GM19023 (cell line): ENCODE measurements around the gene FGGY.
"Not testable (repeated sequence)": the region's sequence is repeated elsewhere in the genome, so short reads cannot be mapped to it uniquely, and the experiment has no call there.

Source experiments
- ATAC-seq: cut with Tn5 transposase; IDR thresholded peaks from one replicate; pipeline ENCODE4 v1.9.1; 2021; ENCODE audit warnings: mild to moderate bottlenecking, moderate library complexity; ENCODE audit not compliant: unreplicated experiment

The FGGY gene, protein sequence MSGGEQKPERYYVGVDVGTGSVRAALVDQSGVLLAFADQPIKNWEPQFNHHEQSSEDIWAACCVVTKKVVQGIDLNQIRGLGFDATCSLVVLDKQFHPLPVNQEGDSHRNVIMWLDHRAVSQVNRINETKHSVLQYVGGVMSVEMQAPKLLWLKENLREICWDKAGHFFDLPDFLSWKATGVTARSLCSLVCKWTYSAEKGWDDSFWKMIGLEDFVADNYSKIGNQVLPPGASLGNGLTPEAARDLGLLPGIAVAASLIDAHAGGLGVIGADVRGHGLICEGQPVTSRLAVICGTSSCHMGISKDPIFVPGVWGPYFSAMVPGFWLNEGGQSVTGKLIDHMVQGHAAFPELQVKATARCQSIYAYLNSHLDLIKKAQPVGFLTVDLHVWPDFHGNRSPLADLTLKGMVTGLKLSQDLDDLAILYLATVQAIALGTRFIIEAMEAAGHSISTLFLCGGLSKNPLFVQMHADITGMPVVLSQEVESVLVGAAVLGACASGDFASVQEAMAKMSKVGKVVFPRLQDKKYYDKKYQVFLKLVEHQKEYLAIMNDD

DNA sequence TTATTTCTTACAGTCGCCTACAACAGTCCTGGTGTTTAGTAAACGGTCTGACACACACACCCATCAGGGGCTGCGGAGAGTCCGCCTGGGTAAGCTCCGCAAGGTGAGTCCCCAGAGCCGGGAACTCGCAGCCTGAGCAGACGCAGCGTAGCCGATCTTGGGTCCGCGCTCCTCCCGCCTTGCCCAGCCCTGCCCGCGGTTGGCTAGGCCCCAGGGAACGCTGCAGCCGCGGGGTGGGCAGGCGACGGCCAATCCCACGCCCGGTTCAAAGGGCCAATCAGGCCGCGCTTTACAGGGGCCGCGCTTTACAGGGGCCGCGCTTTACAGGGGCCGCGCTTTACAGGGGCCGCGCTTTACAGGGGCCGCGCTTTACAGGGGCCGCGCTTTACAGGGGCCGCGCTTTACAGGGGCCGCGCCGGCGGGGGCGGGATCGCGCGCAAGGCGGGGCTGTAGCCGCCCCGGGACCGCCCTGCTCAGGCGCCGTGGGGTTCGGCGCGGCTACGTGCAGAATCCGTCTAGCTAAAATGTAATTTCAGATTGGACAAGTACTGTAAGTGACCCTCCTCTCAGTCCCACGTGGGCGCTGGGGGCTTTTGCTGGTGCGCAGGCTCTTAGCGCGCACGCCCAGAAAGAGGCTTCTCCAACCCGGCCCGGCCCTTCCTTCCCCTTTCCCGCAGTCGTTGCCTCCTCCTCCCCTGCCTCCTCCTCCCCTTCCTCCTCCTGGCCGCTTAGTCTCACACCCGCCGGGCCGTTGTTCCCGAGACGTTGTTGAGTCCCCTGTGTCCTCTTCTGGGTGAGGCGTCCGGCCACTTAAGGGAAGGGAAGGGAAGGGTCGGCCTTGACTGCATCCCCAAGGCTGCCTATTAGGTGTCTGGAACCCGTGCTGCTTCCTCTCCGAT, at the start of gene FGGY:
Gene FGGY (plus strand): TSS at position 737 of the 899 bp plus-strand sequence. CDS start 24,456 bp downstream, outside the sequence.
- peak; percentile 95 for ATAC-seq

DNA sequence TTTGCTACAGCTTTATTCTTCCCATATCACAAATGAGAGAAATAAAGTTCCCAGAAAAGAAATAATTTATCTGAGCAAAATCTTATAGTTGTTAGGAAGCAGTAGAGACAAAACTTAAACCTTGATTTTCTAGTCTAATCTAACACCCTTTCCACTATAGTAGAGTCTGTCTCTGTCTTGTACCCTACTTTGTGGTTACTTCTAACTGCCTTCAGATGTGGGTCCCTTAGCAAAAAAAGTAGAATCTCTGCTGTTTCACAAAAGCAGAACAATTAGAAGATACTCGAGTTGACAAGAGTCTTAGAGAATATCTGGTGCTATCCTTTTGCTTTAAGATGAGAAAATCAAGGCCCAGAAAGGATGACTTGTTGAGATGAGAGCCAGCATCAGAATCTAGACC, 48.1 kb upstream of the FGGY start:
- no peak for ATAC-seq

DNA sequence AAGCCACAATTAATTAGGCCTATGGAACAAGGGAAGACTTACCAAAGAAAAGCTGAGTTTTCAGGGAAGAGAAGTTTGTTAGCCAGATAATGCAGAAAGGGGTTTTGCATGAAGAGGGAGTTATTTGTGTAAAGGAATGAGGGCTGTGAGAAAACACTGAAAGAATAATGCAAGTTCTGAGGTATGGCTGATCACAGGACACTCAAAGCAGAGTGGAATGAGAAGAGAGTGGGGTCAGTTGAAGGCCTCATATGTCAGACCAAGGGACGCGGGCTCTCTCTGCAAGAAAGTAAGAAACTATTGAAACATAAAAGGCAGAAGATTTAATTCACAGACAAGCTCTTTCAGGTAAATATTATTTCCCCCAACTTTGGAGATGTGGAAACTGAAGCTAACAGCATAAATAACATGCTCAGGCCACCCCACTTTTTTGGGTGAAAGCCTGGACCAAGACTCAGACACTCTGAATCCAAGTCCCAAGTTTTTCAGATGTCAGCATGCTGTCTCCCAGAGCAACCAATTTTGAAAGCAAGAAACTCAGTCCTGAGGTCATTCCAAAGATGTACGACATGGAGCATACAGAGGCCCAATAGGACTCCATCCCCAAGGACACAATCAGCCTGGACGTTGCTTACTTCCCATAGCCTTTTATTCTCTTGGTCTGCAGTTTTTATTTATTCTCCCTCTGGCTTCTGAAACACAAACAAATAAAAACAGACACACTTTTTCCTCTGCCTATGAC, 47.3 kb upstream of the FGGY start:
- no peak for ATAC-seq

DNA sequence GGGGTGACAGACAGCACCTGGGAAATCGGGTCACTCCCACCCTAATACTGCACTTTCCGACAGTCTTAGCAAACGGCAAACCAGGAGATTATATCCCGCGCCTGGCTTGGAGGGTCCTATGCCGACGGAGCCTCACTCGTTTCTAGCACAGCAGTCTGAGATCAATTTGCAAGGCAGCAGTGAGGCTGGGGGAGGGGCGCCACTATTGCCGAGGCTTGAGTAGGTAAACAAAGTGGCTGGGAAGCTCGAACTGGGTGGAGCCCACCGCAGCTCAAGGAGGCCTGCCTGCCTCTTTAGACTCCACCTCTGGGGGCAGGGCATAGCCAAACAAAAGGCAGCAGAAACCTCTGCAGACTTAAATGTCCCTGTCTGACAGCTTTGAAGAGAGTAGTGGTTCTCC, 45.8 kb upstream of the FGGY start:
- ATAC-seq: not testable (repeated sequence)

DNA sequence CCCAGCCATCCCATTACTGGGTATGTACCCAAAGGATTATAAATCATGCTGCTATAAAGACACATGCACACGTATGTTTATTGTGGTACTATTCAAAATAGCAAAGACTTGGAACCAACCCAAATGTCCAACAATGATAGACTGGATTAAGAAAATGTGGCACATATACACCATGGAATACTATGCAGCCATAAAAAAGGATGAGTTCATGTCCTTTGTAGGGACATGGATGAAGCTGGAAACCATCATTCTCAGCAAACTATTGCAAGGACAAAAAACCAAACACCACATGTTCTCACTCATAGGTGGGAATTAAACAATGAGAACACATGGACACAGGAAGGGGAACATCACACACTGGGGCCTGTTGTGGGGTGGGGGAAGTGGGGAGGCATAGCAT, 40.5 kb upstream of the FGGY start:
- ATAC-seq: not testable (repeated sequence)

DNA sequence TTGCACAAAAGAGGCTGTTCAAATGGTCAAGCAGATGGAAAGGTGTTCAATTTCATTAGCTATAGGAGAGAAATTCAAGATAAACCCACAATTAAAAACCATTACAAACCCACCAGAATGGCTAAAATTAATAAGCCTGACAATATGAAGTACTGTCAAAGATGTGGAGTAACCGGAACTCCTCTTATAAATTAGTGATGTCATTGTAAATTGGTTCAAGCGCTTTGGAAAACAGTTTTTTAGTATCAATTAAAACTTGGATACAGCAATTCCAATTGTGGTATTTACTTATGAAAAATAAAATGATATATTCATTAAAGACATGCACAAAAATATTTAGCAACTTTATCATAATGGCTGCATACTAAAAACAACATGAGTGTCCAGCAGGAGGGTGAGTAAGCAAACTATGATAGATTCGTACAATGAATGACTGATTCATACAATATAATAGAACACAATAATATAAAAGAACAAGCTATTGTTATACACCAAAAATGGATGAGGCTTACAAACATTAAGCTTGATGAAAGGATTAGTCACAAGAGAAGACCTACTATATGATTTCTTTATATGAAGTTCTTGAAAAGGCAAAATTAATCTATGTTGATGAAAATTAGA, 38.4 kb upstream of the FGGY start:
- no peak for ATAC-seq

DNA sequence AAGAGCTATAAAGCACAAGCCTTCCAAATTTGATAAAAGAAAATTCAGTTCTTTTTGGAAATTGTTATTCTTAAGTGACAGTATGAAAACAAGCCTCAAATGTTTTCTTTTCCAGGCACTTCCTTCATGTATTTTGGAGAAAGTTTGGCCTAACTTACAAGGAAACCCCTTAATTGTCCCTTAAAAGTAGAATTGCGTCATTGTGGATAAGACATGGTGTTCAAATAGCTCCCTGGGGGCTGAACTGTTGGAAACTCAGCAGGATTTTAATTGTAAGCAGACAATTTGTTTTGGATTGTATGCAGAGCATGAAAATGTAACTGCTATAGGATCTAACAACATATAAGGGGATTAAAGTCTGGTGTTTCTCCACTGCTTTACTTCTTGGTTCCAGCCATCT, 35.4 kb upstream of the FGGY start:
- no peak for ATAC-seq

DNA sequence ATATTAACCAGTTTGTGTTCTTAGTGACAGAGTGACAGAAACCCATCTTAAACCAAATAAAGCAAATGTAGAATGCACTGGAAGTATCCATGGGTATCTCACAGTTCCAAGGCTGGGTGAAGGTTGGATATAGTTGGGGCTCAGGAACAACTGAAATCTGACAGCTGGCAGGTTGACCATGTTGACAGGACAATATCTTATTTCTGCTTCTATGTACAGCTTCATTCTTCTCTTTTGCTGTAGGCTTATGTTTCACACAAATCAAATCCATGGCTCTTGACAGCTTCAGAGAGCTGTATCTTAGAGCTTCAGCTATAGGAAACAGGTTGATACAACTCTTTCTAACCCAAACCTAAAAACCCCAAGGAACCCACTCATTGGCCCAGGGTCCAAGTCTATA, 34.3 kb upstream of the FGGY start:
- no peak for ATAC-seq

DNA sequence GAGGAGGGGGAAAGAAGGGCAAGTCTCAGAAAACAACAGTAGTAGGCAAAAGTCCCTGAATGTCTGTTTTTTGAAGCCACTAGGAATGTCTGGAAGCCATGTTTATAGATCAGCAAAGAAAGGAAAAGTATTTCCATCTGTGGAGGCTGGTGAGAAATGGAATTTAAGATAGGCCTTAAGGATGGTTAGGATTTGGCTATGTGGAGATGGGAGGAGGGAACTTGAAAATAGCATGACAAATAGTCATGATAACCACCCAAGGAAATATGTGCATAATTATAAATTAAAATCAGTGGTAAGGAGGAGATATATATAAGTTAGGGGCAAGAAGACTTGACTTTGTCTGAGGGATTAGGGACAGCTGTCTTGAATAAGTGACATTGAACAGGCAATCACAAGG, 33.8 kb upstream of the FGGY start:
- ATAC-seq: no peak

DNA sequence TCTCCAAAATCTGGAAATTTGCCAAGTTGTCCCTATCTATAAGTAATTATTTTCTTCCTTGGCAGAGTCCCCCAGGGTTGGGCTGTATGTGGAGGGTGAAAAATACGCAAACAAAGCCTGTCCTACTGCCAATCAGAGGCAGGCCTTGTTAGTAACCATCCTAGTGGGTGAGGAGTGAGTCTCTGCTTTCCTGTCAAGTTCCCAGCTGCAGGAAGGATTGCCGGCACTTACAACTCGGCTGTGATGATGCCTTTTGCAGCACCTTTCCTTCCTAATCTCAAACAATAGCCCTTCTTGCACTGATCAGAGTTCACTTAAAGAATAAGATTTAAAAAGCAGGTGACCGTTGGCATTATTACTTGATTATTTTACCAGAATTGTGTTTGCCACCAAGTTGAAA, 31.3 kb upstream of the FGGY start:
- no peak for ATAC-seq

DNA sequence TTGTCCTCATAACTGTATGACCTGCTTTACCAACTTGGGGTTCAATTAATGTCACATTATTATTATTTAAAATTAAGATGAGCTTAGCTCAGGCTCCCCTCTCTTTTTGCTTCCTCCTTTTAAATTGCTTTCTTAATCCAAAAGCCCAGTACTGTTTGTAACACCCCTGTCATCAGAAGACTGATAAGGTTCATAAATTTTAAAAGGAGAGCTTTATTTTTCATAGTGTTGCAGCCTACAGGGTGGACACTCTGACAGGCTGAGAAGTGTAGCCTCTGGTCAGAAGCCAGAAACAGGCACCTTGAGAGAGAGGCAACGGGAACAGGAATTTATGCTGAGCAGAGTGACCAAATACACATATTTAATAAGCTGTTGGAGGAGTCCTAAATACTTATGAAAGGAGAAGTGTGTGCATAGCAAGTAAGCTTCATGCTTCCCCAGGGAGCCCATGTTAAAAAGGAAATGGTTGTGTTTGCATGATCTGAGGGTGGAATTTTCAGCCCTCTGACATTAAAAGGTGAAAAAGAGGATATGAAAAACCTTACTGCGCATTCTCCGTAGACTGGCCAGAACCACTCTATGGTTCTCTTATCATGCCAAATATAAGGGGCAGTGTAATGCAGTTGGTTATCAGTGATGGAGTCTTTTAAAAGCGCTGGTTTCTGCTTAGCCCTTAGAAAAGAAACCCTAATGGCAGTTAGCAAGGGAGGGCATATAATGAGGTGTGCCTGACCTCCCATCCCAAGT, 30.5 kb upstream of the FGGY start:
- ATAC-seq: peak; percentile 72

DNA sequence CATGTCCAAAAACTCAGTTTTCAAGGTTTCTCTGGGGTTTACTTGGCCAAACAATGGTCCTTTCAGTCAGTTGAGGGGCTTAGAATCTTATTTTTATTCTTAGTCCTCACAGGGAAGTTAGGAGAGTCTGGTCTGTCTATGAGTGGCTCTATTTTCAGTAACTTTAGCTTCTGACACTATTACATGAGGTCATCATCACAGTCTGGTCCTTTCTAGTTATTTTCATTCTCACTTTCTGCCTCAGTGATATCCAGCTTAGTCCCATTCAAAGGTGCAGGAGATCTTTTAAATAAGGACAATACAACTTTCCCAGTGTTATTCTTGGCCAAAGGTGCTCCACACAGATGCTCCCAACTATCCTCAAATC, 30.0 kb upstream of the FGGY start:
- ATAC-seq: peak; percentile 65

DNA sequence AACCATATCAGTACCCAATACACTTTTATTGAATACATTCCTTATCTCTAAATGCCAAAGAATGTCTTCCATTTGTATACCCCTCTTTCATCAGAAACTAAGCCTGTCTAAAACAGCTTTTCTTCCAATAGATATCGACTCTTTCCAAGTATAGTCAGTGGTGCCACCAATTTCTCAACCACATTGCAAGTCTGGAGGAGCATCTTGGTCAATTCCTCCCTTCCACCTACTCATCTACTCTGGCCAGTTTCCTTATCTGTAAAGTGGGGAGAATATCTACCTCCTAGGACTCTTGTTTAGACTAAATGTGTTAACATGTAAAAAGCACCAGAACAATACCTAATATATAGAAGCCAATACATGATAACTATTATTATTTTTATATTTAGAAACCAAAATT, 28.5 kb upstream of the FGGY start:
- no peak for ATAC-seq

DNA sequence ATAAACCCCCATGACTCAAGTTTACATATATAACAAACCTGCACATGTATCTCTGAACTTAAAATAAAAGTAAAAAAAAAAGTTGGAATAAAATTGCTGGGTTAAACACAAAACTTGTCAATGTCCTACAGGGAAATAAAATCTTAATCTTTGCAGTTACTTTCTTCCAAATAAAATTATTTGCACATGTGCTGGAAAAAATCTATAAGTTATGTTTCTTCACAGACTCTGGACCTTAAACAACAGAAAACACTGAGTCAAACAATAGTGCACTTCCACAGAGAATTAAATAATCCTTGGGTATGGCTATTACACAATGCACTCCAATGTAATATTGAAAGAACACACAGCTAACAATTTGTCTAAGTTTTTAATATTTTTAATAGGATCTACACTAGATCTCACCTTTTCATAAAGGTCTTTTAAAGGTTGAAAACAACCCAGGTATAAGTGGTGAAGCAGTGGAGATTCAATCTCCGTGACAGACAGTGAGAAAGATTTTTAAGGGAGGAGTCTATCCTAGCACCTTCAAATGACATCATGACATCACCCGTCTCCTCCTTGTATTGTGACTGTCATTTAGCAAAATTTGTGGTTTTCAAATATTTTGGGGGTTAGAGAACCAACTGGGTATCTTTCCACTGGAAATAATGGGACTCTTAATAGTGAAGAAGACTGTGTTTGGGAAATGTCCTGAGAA, 25.2 kb upstream of the FGGY start:
- no peak for ATAC-seq

DNA sequence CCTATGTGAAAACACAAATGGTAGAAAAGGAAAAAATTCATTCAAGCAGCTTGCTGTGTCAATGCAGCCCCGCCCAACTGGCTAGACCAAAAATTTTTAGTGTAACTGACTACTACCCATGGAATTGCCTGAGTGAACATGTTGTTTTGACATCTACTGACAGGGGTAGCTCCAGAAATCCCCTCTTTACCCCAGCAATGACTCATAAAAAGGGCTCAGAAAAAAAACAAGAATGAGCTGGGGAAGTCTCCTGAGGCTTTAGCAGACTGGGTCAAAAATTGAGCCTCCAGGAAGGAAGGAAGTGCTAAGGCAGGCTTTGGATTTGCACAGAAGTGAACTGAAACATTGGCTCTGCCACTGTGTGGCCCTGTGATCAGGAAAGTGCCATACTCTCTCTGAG, 24.4 kb upstream of the FGGY start:
- peak; percentile 80 for ATAC-seq

DNA sequence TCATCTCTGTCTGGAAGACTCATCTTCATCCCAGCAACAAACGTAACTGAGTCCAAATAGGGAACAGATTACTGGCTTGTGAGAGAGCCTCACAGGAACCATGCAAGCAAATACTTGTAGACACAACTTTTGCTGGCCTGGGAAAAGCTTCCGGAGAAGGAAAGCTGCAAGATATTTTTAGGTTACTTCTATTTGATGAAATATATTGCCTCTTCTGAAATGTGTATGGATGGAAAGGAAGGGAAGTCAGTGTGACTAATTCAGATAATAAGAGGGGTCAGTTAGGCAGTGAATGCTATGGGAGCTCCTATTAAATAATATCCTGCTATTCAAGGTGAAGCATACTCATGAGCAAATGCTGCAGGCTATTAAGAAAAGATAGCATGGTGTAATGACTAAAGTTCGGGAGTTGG, 20.4 kb upstream of the FGGY start:
- no peak for ATAC-seq

DNA sequence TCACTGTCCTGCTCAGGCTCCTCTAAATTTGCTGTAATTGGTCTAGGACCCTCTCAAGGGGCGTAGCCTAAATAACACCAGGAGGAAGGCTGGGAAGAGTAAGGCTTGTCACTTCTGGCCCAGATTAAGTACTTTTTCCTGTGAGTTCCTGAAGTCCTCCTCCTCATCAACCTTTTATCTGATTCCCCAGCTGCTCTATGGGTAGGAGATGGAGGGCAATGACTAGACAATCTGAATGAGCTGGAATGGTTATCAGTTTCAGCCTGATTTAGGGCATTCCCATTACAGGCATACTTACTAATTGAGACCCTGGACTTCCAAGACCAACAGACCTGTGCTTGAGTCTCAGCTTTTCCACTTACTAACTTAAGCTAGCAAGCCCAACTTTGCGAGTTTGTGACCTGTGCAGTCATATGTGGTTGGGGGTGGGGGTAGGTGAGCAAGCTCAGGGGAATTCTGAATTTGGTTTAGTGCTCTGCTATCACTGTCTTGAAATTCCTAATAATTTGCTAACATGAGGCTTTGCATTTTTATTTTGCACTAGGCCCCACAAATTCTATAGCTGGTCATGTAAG, 18.0 kb upstream of the FGGY start:
- ATAC-seq: no peak

DNA sequence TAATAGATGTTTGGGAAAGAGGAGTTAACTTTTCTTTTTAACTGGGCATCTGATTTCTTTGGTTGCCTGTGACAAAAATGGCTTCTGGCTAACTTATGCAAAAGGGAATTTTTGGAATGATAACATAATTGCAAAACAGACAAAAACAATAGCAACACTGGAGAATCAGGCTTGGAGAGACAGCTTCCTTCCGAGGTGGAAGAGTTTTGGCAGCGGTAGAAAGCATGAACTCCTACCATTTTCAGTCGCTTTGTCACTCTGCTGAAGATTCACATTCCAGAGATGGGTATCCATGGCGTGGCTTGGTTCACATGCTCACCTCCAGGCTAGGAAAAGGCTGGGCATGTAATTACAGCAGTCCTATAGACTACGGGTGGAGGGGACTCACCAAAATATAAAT, 17.2 kb upstream of the FGGY start:
- ATAC-seq: no peak

DNA sequence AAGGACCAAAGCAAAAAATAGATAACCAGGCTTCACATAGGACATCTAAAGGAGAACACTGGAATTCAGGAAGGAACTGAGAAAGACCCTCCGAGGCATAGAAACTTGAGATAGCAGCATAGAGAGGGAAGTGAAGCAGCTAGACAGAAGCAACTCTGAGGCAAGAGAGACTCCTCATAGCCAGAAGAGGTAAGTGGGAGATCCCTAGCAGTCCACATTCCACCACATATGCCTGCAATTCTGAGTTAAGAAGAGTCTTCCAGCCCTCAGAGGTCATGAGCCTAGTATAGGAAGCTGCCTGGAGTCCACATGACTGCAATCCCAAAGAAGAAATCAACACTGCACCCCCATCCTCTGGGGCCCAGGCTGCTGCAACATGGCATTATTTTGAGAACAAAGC, 13.9 kb upstream of the FGGY start:
- ATAC-seq: no peak
